Skeletal muscle tissue (tissue), 4 donors: ENCODE data around the gene CIP2A. TPM values are rescaled to one million over a fixed set of nuclear protein-coding genes. Genes with fewer than 3 reads are reported as not detected.

ENCODE experiments used
- H3K27ac ChIP-seq: one replicate; pipeline ENCODE4 v1.7.0; 2013; ENCODE audit warnings: mild to moderate bottlenecking, low read depth, low read length, inconsistent platforms
- H3K27me3 ChIP-seq, 3 donors: one replicate each; pipeline ENCODE4 v1.7.0; 2013; ENCODE audit warnings: low read length in 3 of 3; ENCODE audit not compliant: control insufficient read depth in 3 of 3, insufficient read depth in 3 of 3
- H3K36me3 ChIP-seq, 3 donors: one replicate each; pipeline ENCODE4 v1.7.0; 2013; ENCODE audit warnings: low read length in 3 of 3; ENCODE audit not compliant: control insufficient read depth in 3 of 3, insufficient read depth in 3 of 3
- H3K4me1 ChIP-seq, 3 donors: one replicate each; pipeline ENCODE4 v1.7.0; 2013; ENCODE audit warnings: low read length in 3 of 3, mild to moderate bottlenecking in 3 of 3; ENCODE audit not compliant: control insufficient read depth in 3 of 3, insufficient read depth in 3 of 3
- H3K4me3 ChIP-seq, 3 donors: one replicate each; pipeline ENCODE4 v1.7.0; 2013; ENCODE audit warnings: low read length in 3 of 3
- H3K9ac ChIP-seq, 3 donors: one replicate each; pipeline ENCODE4 v1.7.0; 2013; ENCODE audit warnings: low read length in 3 of 3, mild to moderate bottlenecking in 3 of 3, moderate library complexity in 2 of 3, low read depth in 1 of 3
- H3K9me3 ChIP-seq, 3 donors: one replicate each; pipeline ENCODE4 v1.7.0; 2013; ENCODE audit warnings: low read length in 3 of 3; ENCODE audit not compliant: control insufficient read depth in 3 of 3
- total RNA-seq: library from RNA; depleted of rRNA; stranded (reverse); fragments of >200 nt; gene quantifications from one replicate; pipeline ENCODE4 v1.2.3, GENCODE V29; 2014
- donor health status: Osteomylitis.

Gene CIP2A
- total RNA-seq, 1 donor from 2014 or later: 6.8 TPM

- Histone ChIP-seq H3K9ac (no peak overlapping the region), H3K27ac (no peak overlapping the region), H3K4me1 (no peaks in the 10 kb centered on the region), H3K36me3 (no peaks in the 10 kb centered on the region), H3K27me3 (no peaks in the 10 kb centered on the region), H3K4me3 (no peak overlapping the region), H3K9me3 (no peaks in the 10 kb centered on the region)
Observed at GRCh38 chr3:108566599-108566998, 22.6 kb downstream of the CIP2A start.

GRCh38 chr3:108565506-108565905 is 23.7 kb downstream of the CIP2A start:
- H3K4me1 ChIP-seq: no peaks in the 10 kb centered on the region
- H3K9me3 ChIP-seq: no peaks in the 10 kb centered on the region
- H3K4me3 ChIP-seq: no peak overlapping the region
- H3K9ac ChIP-seq: no peak overlapping the region
- no peaks in the 10 kb centered on the region for H3K27me3 ChIP-seq
- H3K27ac ChIP-seq: no peak overlapping the region
- H3K36me3 ChIP-seq: no peaks in the 10 kb centered on the region

DNA sequence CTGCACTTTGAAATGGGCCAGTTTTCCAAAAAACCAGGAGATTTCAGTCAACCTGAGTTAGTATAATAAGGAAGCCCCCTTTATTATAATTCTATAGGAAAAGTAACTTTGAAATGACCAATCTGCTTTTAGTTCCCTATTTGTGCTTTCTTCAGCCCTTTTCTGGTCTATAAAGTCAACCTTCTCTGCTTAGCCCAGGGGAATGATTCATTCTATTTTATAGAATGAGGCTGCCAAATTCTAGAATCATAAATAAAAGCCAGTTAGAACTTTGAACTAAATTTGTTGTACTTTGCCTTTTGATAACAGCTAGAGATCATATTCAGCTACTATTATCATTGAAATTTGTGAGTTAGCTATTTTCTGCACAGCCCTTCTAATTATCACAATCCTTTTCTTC is 24.7 kb downstream of the CIP2A start:
- no peaks in the 10 kb centered on the region for H3K9me3 ChIP-seq

DNA sequence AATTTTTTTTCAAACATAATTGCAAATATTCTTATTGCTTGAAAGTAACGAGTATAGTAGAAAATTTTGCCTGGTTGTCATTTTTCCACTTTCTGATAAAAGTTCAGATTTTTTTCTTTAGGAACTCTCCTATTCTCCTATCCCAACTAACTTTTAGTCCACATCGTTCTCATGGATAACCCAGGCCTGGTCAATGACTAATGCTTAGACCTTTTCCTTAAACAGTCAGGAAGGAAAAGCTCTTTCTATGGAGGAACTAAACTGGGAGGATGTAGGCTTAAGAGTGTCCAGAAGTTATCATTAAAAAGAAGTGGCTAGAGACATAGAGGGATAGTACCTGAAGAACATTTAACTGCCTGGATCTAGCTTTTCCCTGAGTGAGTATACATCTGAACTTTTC is 26.7 kb downstream of the CIP2A start:
- H3K36me3 ChIP-seq: no peaks in the 10 kb centered on the region

More for the DNA sequence above, 24.7 kb downstream of the CIP2A start:
- Histone ChIP-seq H3K27me3 (no peaks in the 10 kb centered on the region), H3K36me3 (no peaks in the 10 kb centered on the region), H3K4me1 (no peaks in the 10 kb centered on the region), H3K27ac (no peak overlapping the region), H3K9ac (no peak overlapping the region), H3K4me3 (no peak overlapping the region)

GRCh38 chr3:108555966-108556581 is 33.2 kb downstream of the CIP2A start:
- no peaks in the 10 kb centered on the region for H3K9me3 ChIP-seq
- H3K27ac ChIP-seq: no peak overlapping the region
- H3K36me3 ChIP-seq: no peaks in the 10 kb centered on the region

More for the DNA sequence above, 26.7 kb downstream of the CIP2A start:
- Histone ChIP-seq H3K4me3 (no peak overlapping the region), H3K4me1 (no peaks in the 10 kb centered on the region), H3K27ac (no peak overlapping the region), H3K9me3 (no peaks in the 10 kb centered on the region), H3K9ac (no peak overlapping the region), H3K27me3 (no peaks in the 10 kb centered on the region)

GRCh38 chr3:108554913-108555571 is 34.2 kb downstream of the CIP2A start:
- H3K36me3 ChIP-seq: no peaks in the 10 kb centered on the region

More at GRCh38 chr3:108555966-108556581, 33.2 kb downstream of the CIP2A start:
- Histone ChIP-seq H3K9ac (no peak overlapping the region), H3K27me3 (no peaks in the 10 kb centered on the region), H3K4me3 (no peak overlapping the region), H3K4me1 (no peaks in the 10 kb centered on the region)

DNA sequence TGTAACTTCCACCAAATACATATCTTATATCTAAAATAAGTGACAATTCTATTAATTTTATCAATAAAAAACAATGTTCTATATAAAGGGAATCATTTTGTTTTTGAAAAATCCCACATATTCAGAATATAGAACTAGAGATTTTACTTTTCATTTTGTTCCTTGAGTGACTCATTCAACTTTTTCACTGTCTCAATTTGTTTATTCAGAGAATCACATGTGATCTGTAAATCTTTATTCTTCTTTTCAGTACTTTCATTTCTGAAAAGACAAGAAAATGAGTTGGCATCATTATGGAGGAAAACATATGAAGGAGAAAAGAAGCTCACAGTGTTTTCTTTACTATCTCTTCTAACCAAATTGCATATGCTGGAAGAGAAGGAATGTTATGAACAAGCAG is 35.0 kb downstream of the CIP2A start:
- Histone ChIP-seq H3K36me3 (no peaks in the 10 kb centered on the region), H3K4me3 (no peak overlapping the region), H3K9ac (no peak overlapping the region)

More at GRCh38 chr3:108554913-108555571, 34.2 kb downstream of the CIP2A start:
- H3K4me1 ChIP-seq: no peaks in the 10 kb centered on the region
- no peak overlapping the region for H3K9ac ChIP-seq
- no peak overlapping the region for H3K4me3 ChIP-seq
- H3K27ac ChIP-seq: no peak overlapping the region
- no peaks in the 10 kb centered on the region for H3K9me3 ChIP-seq
- H3K27me3 ChIP-seq: no peaks in the 10 kb centered on the region

DNA sequence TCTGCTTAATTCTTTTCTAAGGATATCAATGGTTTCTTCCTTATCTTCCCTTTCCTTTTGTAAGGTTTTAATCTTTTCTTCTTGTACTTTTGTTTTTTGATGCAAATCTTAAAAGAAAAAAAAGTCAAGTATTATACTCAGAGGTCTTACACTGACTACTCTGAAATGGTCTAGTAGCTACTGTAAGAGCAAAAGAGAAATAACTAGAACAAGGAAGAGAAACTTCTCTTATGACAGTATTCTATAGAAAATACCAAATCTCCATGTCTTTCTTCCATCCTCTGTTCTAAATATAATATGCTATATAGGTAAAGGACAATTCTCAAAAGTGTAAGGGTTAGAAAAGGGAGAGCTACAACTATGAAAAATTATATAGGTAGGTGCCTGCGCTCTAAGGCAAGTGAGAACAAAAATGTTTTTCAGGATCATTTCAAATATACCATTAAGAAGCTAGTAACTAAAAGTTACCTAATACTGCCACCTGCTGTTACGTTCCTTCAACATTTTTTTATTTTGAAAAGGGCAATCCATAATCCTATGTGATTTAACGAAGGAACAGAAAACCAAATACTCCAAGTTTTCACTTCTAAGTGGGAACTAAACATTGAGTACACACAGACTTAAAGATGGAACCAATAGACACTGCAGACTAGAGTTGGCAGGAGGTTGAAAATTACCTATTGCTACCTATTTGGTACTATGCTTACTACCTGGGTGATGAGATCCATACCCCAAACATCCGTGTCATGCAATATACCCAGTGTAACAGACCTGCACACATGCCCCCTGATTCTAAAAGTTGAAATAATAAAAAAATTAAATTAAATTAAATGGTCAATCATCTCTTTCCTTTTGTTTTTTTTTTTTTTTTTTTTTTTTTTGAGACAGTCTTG is 36.7 kb downstream of the CIP2A start:
- H3K36me3 ChIP-seq: no peaks in the 10 kb centered on the region
- H3K9ac ChIP-seq: no peak overlapping the region
- H3K27me3 ChIP-seq: no peaks in the 10 kb centered on the region
- no peak overlapping the region for H3K27ac ChIP-seq
- no peaks in the 10 kb centered on the region for H3K4me1 ChIP-seq
- H3K4me3 ChIP-seq: no peak overlapping the region
- H3K9me3 ChIP-seq: no peaks in the 10 kb centered on the region

More for the DNA sequence above, 35.0 kb downstream of the CIP2A start:
- no peaks in the 10 kb centered on the region for H3K4me1 ChIP-seq
- no peaks in the 10 kb centered on the region for H3K27me3 ChIP-seq
- H3K27ac ChIP-seq: no peak overlapping the region
- no peaks in the 10 kb centered on the region for H3K9me3 ChIP-seq

- no peaks in the 10 kb centered on the region for H3K36me3 ChIP-seq
Observed at GRCh38 chr3:108548886-108549285, 40.4 kb downstream of the CIP2A start.

DNA sequence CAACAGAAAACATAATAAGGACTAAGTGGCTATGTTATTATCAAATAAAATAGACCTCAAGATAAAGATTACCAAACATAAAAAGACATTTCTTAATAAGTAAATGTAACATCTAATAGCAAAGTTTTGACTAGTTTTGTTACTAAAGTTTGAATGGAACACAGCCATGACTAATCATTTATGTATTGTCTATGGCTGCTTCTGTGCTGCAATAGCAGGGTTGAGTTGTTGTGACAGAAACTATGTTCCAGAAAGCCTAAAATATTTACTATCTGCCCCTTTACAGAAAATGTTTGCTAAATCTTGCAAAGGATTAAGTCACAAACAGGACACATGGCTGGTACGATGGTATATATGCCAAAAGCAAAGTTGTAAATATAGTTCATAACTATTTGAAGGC is 40.9 kb downstream of the CIP2A start:
- H3K36me3 ChIP-seq: no peaks in the 10 kb centered on the region
- no peak overlapping the region for H3K4me3 ChIP-seq
- H3K27me3 ChIP-seq: no peaks in the 10 kb centered on the region
- H3K4me1 ChIP-seq: no peaks in the 10 kb centered on the region
- no peak overlapping the region for H3K9ac ChIP-seq
- H3K27ac ChIP-seq: no peak overlapping the region
- H3K9me3 ChIP-seq: no peaks in the 10 kb centered on the region

More at GRCh38 chr3:108548886-108549285, 40.4 kb downstream of the CIP2A start:
- no peaks in the 10 kb centered on the region for H3K4me1 ChIP-seq
- no peak overlapping the region for H3K27ac ChIP-seq
- no peak overlapping the region for H3K4me3 ChIP-seq
- no peaks in the 10 kb centered on the region for H3K9me3 ChIP-seq
- no peak overlapping the region for H3K9ac ChIP-seq
- no peaks in the 10 kb centered on the region for H3K27me3 ChIP-seq
